ENCODE measurements around the gene ZNF493.

DNA sequence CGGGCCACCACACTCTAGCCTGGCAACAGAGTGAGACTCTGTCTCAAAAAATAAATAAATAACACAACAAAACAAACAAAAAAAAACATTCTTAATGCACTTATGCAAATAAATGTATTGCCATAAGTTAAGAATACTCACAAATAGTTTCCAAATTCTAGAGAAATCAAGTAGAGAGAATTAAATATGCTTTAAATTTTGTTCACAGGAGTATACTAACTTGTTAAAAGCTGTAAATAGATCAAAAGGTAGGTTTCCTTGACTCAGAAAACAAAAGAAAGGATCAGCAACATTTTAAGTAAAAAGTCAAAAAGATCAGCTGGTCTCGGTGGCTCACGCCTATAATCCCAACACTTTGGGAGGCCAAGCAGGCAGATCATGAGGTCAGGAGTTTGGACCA lies 58.0 kb downstream of the ZNF493 start:
- TF ChIP-seq POLR2A (IDR thresholded peaks at IDR 0.05; ENCODE audit: low read depth, low read length) (no peak), POLR2AphosphoS5 (IDR thresholded peaks at IDR 0.05; ENCODE audit: low read depth, low read length) (no peak)
